ENCODE data around the gene PRELID2.

GRCh38 chr5:145750199-145750598 is 84.9 kb downstream of the PRELID2 start:
- no peak for TF ChIP-seq ZFP30 (CRISPR knock-in tag; IDR thresholded peaks at IDR 0.05)
- TF ChIP-seq CSDC2 (CRISPR knock-in tag; IDR thresholded peaks at IDR 0.05): no peak
- no peak for TF ChIP-seq ISL1 (CRISPR knock-in tag; IDR thresholded peaks at IDR 0.05)
- TF ChIP-seq BACH2 (CRISPR knock-in tag; IDR thresholded peaks at IDR 0.05; ENCODE audit: borderline replicate concordance): no peak
- no peak for TF ChIP-seq ARNTL (CRISPR knock-in tag; IDR thresholded peaks at IDR 0.05; ENCODE audit: borderline replicate concordance, low read depth)
- TF ChIP-seq, protein P1, sequence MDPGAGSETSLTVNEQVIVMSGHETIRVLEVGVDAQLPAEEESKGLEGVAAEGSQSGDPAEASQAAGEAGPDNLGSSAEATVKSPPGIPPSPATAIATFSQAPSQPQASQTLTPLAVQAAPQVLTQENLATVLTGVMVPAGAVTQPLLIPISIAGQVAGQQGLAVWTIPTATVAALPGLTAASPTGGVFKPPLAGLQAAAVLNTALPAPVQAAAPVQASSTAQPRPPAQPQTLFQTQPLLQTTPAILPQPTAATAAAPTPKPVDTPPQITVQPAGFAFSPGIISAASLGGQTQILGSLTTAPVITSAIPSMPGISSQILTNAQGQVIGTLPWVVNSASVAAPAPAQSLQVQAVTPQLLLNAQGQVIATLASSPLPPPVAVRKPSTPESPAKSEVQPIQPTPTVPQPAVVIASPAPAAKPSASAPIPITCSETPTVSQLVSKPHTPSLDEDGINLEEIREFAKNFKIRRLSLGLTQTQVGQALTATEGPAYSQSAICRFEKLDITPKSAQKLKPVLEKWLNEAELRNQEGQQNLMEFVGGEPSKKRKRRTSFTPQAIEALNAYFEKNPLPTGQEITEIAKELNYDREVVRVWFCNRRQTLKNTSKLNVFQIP (CRISPR knock-in tag; IDR thresholded peaks at IDR 0.05; ENCODE audit: borderline replicate concordance, low read depth): no peak
- TF ChIP-seq ZNF565 (CRISPR knock-in tag; conservative IDR thresholded peaks at IDR 0.05; ENCODE audit: low read depth): no peak
- no peak for TF ChIP-seq ZNF8 (CRISPR knock-in tag; IDR thresholded peaks at IDR 0.05)
